HG02798 (cell line): ENCODE data around the gene ZPR1.

Source experiments
- ATAC-seq: cut with Tn5 transposase; IDR thresholded peaks from one replicate; pipeline ENCODE4 v1.9.1; 2021; ENCODE audit warnings: mild to moderate bottlenecking; ENCODE audit not compliant: unreplicated experiment, poor library complexity

Gene ZPR1

DNA sequence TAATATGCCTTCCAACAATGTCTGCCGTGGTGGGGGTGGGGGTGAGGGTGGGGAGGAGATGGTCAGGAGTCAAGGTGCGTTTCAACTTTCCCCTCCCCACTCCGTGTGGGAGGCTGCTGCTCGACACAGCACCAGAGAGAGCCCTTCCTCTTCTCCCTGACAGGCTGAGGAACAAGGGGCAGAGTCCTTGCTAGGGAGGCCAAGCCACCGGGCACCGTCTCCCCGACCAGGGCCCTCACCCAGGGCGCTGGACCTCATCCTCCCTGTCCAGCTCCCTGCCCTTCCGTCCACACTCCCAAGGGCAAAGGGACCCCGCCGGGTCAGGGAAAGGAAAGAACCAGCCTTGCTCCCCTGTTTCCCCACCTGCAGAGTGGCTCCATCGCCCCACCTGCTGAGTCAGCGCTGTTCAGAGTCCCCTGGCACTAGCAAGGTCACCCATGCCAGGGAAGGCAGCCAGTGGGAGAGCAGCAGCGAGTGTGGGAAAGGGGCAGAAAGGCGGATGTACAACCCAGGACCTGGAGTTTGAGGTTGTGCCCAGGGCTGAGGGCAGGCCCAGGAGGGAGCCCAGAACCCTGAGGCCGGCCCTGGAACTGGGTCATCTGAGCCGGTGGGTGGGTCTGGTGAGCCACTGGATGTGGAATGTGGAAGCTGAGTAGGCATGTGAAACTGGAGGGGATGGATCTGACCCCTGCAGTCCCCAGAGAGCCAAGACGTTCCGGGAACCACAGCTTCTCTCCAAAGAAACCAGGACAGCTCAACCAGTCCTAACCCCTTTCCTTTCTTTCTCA is 62.2 kb downstream of the ZPR1 start:
- ATAC-seq, result no peak

- no peak for ATAC-seq
Measured at GRCh38 chr11:116724813-116725212, 63.0 kb downstream of the ZPR1 start.
